K562 (cell line): Measurements from ENCODE around the gene CDKN1C. TPM values are rescaled to one million over a fixed set of nuclear protein-coding genes. Genes with fewer than 3 reads are reported as not detected.
A peak's percentile ranks its signal among the peaks of the same experiment; 100 is the strongest.

Source experiments
- CBFA2T3 ChIP-seq: fragments of 450-650 bp; IDR thresholded peaks from 2 replicates; pipeline ENCODE4 v1.6.1; 2017
- EHMT2 ChIP-seq: fragments of 450-650 bp; IDR thresholded peaks from 2 replicates; pipeline ENCODE4 v1.6.1; 2018; ENCODE audit warnings: antibody characterized with exemption
- ERF ChIP-seq: fragments of 450-650 bp; formaldehyde crosslinking; IDR thresholded peaks from 2 replicates; pipeline ENCODE4 v1.4.0; 2020; ENCODE audit warnings: mild to moderate bottlenecking, mixed read lengths
- FOXA1 ChIP-seq: fragments of 450-650 bp; IDR thresholded peaks from 2 replicates; pipeline ENCODE4 v1.6.1; 2016; ENCODE audit warnings: mild to moderate bottlenecking, borderline replicate concordance
- FOXJ2 ChIP-seq: fragments of 200-800 bp; sonication (Bioruptor generic); IDR thresholded peaks from 2 replicates; pipeline ENCODE4 v1.6.1; 2016; ENCODE audit warnings: missing genetic modification characterization, missing compliant biosample characterization
- GABPB1 ChIP-seq: sonication (generic); formaldehyde crosslinking; IDR thresholded peaks from 2 replicates; pipeline ENCODE4 v1.8.0; 2022; ENCODE audit warnings: mild to moderate bottlenecking, missing genetic modification reagents
- HDAC1 ChIP-seq, 2 experiments: fragments of 450-650 bp; IDR thresholded peaks; 2 replicates each; pipeline ENCODE4 v1.6.1; 2016 to 2017; ENCODE audit warnings: inconsistent platforms in 1 of 2, mild to moderate bottlenecking in 1 of 2, moderate library complexity in 1 of 2
- KAT2B ChIP-seq: IDR thresholded peaks from one replicate; pipeline ENCODE4 v1.6.1; 2012; ENCODE audit warnings: low read depth, mild to moderate bottlenecking, control low read depth, inconsistent platforms, low read length, moderate library complexity
- TCF15 ChIP-seq: fragments of 250-450 bp; sonication (Bioruptor Pico); IDR thresholded peaks from 2 replicates; pipeline ENCODE4 v1.8.0; 2022; ENCODE audit warnings: moderate library complexity, mild to moderate bottlenecking, inconsistent platforms
- TFAP4 ChIP-seq: sonication (generic); formaldehyde crosslinking; IDR thresholded peaks from 2 replicates; pipeline ENCODE4 v1.8.0; 2022; ENCODE audit warnings: missing genetic modification reagents, mild to moderate bottlenecking, moderate library complexity, borderline replicate concordance
- XRCC3 ChIP-seq: fragments of 450-650 bp; IDR thresholded peaks from 2 replicates; pipeline ENCODE4 v1.6.1; 2017; ENCODE audit warnings: mild to moderate bottlenecking, moderate library complexity
- ZNF217 ChIP-seq: sonication (generic); formaldehyde crosslinking; IDR thresholded peaks from 2 replicates; pipeline ENCODE4 v1.8.0; 2022; ENCODE audit warnings: mild to moderate bottlenecking, missing genetic modification reagents
- ZNF318 ChIP-seq, 2 experiments: fragments of 450-650 bp; IDR thresholded peaks; 2 replicates each; pipeline ENCODE4 v1.6.1; 2016; ENCODE audit warnings: mild to moderate bottlenecking in 2 of 2, borderline replicate concordance in 1 of 2, low read depth in 1 of 2, moderate library complexity in 1 of 2
- ZNF592 ChIP-seq: fragments of 450-650 bp; IDR thresholded peaks from 2 replicates; pipeline ENCODE4 v1.6.1; 2017; ENCODE audit warnings: antibody characterized with exemption, mild to moderate bottlenecking
- polyA plus RNA-seq, 8 experiments: library from polyadenylated mRNA; depleted of rRNA in 4 of 8; stranded (reverse) in 5 of 8; unstranded in 3 of 8; fragments of >200 nt; fragmentation: Nextera tagmentation in 2 of 8; fragmentation: Illumina TruSeq in 1 of 8; extraction: Ambion mirVana in 2 of 8; extraction: Trizol in 1 of 8; gene quantifications; 2 replicates each; pipeline versions ENCODE4 v1.2.1 to v1.2.3, GENCODE V29; 2011 to 2014; ENCODE audit warnings: inconsistent platforms in 1 of 8, missing spikeins in 1 of 8
- total RNA-seq, 7 experiments: library from RNA; depleted of rRNA in 6 of 7; stranded (reverse); fragments of >200 nt in 6 of 7; fragmentation: Illumina TruSeq in 2 of 7; extraction: Trizol in 2 of 7; gene quantifications; 2 replicates each; pipeline versions ENCODE4 v1.2.1 to v1.2.3, GENCODE V29; 2011 to 2021; ENCODE audit warnings: low replicate concordance in 1 of 7

Gene CDKN1C
- total and polyA plus RNA-seq, 9 of the 15 experiments (the other 6 are each of a cell fraction or from before 2014, with no cell fraction given): 2.8 to 21.1 (median 9.3) TPM

- no peak for TF ChIP-seq XRCC3
- TF ChIP-seq ZNF217 (CRISPR knock-in tag): no peak
- no peak for TF ChIP-seq GABPB1
- TF ChIP-seq TCF15 (CRISPR knock-in tag): no peak
- no peak for TF ChIP-seq EHMT2
- TF ChIP-seq ZNF592: peak; percentile 57
- no peak for TF ChIP-seq ERF (CRISPR knock-in tag)
- peak in 1 of 2 experiments; percentile 50; a peak in 1 of 4 replicates for TF ChIP-seq HDAC1 (IDR thresholded peaks at IDR 0.05)
- no peak for TF ChIP-seq ZNF318 (IDR thresholded peaks at IDR 0.05; ENCODE audit: borderline replicate concordance in 1 of 2, low read depth in 1 of 2)
- no peak for TF ChIP-seq FOXJ2 (tag)
- TF ChIP-seq FOXA1: no peak
- no peak for TF ChIP-seq KAT2B
- TF ChIP-seq TFAP4 (CRISPR knock-in tag): peak; percentile 92
- TF ChIP-seq CBFA2T3: peak; percentile 92
Observed at GRCh38 chr11:2867722-2868505, 17.7 kb downstream of the CDKN1C start (continued).
